Stimulated activated effector memory CD8-positive, alpha-beta T cell treated with anti-CD3 and anti-CD28 coated beads, Interleukin-12 subunit alpha, Interleukin-12 subunit beta, amount 100 ng/mL, for 72 hours (primary cell): ENCODE measurements around the gene CPTP.

Experiments used
- ATAC-seq: fragments of 150-1000 bp; cut with Tn5 transposase; 2 replicates; pipeline ENCODE4 v1.10.0; 2021
- DNase-seq, 2 donors: peaks; one replicate each; pipeline ENCODE4 v3.0.0; 2021 to 2022; ENCODE audit warnings: low spot score in 2 of 2
- H3K27ac Mint-ChIP-seq: one replicate; pipeline ENCODE4 v1.8.0; 2022; ENCODE audit warnings: mild to moderate bottlenecking, mixed read lengths
- H3K36me3 Mint-ChIP-seq: one replicate; pipeline ENCODE4 v1.8.0; 2022; ENCODE audit warnings: mild to moderate bottlenecking, mixed read lengths
- H3K4me1 Mint-ChIP-seq: one replicate; pipeline ENCODE4 v1.8.0; 2022; ENCODE audit warnings: mixed read lengths
- H3K4me3 Mint-ChIP-seq: one replicate; pipeline ENCODE4 v1.8.0; 2022; ENCODE audit warnings: mild to moderate bottlenecking, mixed read lengths
- H3K9me3 Mint-ChIP-seq: one replicate; pipeline ENCODE4 v1.8.0; 2022; ENCODE audit warnings: mixed read lengths

The CPTP gene

GRCh38 chr1:1319646-1319941 lies 5.0 kb upstream of the CPTP start:
- Mint-ChIP-seq H3K4me3 (no peak overlapping the region), H3K36me3 (peaks cover 63% of the 10 kb centered on the region), H3K4me1 (peaks cover 27% of the 10 kb centered on the region), H3K27ac (peak overlapping the region; percentile 78), H3K9me3 (no peaks in the 10 kb centered on the region)
- ATAC-seq (no peak), DNase-seq (no peak)

GRCh38 chr1:1320666-1321448 lies 3.7 kb upstream of the CPTP start:
- no peak for ATAC-seq

GRCh38 chr1:1321477-1321876 lies 3.1 kb upstream of the CPTP start:
- ATAC-seq (no peak), DNase-seq (no peak)
- Mint-ChIP-seq H3K4me3 (no peak overlapping the region), H3K9me3 (no peaks in the 10 kb centered on the region), H3K36me3 (peaks cover 46% of the 10 kb centered on the region), H3K27ac (no peak overlapping the region), H3K4me1 (peaks cover 33% of the 10 kb centered on the region)

More at GRCh38 chr1:1320666-1321448, 3.7 kb upstream of the CPTP start:
- H3K4me3 Mint-ChIP-seq, result no peak overlapping the region
- H3K4me1 Mint-ChIP-seq, result peaks cover 27% of the 10 kb centered on the region
- no peak overlapping the region for H3K27ac Mint-ChIP-seq
- peaks cover 52% of the 10 kb centered on the region for H3K36me3 Mint-ChIP-seq
- no peak for DNase-seq
- no peaks in the 10 kb centered on the region for H3K9me3 Mint-ChIP-seq

- Mint-ChIP-seq H3K4me1 (peaks cover 33% of the 10 kb centered on the region), H3K27ac (peak overlapping the region; percentile 82)
- no peak for DNase-seq
These were observed 2.2 kb upstream of the CPTP start for GRCh38 chr1:1322418-1322817.

GRCh38 chr1:1322952-1323351 lies 1.6 kb upstream of the CPTP start:
- no peak for DNase-seq
- Mint-ChIP-seq H3K9me3 (no peaks in the 10 kb centered on the region), H3K4me1 (peaks cover 33% of the 10 kb centered on the region), H3K4me3 (peak overlapping the region; percentile 83), H3K36me3 (peaks cover 31% of the 10 kb centered on the region), H3K27ac (no peak overlapping the region)
- ATAC-seq, result no peak

More at GRCh38 chr1:1322418-1322817, 2.2 kb upstream of the CPTP start:
- Mint-ChIP-seq H3K4me3 (peak overlapping the region; percentile 83), H3K9me3 (no peaks in the 10 kb centered on the region), H3K36me3 (peaks cover 37% of the 10 kb centered on the region)
- ATAC-seq, result no peak

- DNase-seq (no peak), ATAC-seq (peak; percentile 50)
- Mint-ChIP-seq H3K9me3 (no peaks in the 10 kb centered on the region), H3K4me1 (peaks cover 33% of the 10 kb centered on the region), H3K36me3 (peaks cover 20% of the 10 kb centered on the region), H3K27ac (peak overlapping the region; percentile 91), H3K4me3 (peak overlapping the region; percentile 83)
These were observed 498 bp upstream of the CPTP start for GRCh38 chr1:1324084-1324523.

GRCh38 chr1:1325288-1326074 lies 879 bp downstream of the CPTP start:
- Mint-ChIP-seq H3K4me3 (peak overlapping the region; percentile 83), H3K36me3 (peaks cover 7% of the 10 kb centered on the region)
- no peak for ATAC-seq

GRCh38 chr1:1326075-1326605 lies 1.5 kb downstream of the CPTP start:
- H3K9me3 Mint-ChIP-seq, result no peaks in the 10 kb centered on the region

More at GRCh38 chr1:1325288-1326074, 879 bp downstream of the CPTP start:
- DNase-seq, result no peak
- Mint-ChIP-seq H3K4me1 (peaks cover 39% of the 10 kb centered on the region), H3K9me3 (no peaks in the 10 kb centered on the region), H3K27ac (peak overlapping the region; percentile 91)

GRCh38 chr1:1327291-1327690 lies 2.7 kb downstream of the CPTP start:
- H3K9me3 Mint-ChIP-seq, result no peaks in the 10 kb centered on the region
- H3K4me1 Mint-ChIP-seq, result peaks cover 34% of the 10 kb centered on the region
- H3K4me3 Mint-ChIP-seq, result no peak overlapping the region
- no peak for ATAC-seq
- no peak overlapping the region for H3K27ac Mint-ChIP-seq
- DNase-seq, result no peak
- peaks cover 6% of the 10 kb centered on the region for H3K36me3 Mint-ChIP-seq

More at GRCh38 chr1:1326075-1326605, 1.5 kb downstream of the CPTP start:
- Mint-ChIP-seq H3K4me1 (peaks cover 39% of the 10 kb centered on the region), H3K27ac (peak overlapping the region; percentile 91), H3K4me3 (peak overlapping the region; percentile 83), H3K36me3 (peaks cover 6% of the 10 kb centered on the region)
- ATAC-seq, result no peak
- DNase-seq, result no peak

- no peak overlapping the region for H3K4me3 Mint-ChIP-seq
- no peak for ATAC-seq
- peaks cover 24% of the 10 kb centered on the region for H3K4me1 Mint-ChIP-seq
These were observed 3.7 kb downstream of the CPTP start for GRCh38 chr1:1328254-1328653.

GRCh38 chr1:1329304-1330210 lies 5.0 kb downstream of the CPTP start:
- H3K27ac Mint-ChIP-seq, result no peak overlapping the region
- peaks cover 18% of the 10 kb centered on the region for H3K4me1 Mint-ChIP-seq
- DNase-seq, result no peak
- no peak for ATAC-seq
- H3K9me3 Mint-ChIP-seq, result no peaks in the 10 kb centered on the region
- peaks cover 2% of the 10 kb centered on the region for H3K36me3 Mint-ChIP-seq
- no peak overlapping the region for H3K4me3 Mint-ChIP-seq

More at GRCh38 chr1:1328254-1328653, 3.7 kb downstream of the CPTP start:
- peaks cover 6% of the 10 kb centered on the region for H3K36me3 Mint-ChIP-seq
- H3K9me3 Mint-ChIP-seq, result no peaks in the 10 kb centered on the region
- DNase-seq, result no peak
- H3K27ac Mint-ChIP-seq, result no peak overlapping the region

- no peak overlapping the region for H3K27ac Mint-ChIP-seq
- no peaks in the 10 kb centered on the region for H3K9me3 Mint-ChIP-seq
- ATAC-seq (no peak), DNase-seq (no peak)
- H3K36me3 Mint-ChIP-seq, result no peaks in the 10 kb centered on the region
- no peak overlapping the region for H3K4me3 Mint-ChIP-seq
- H3K4me1 Mint-ChIP-seq, result peaks cover 15% of the 10 kb centered on the region
These were observed 5.9 kb downstream of the CPTP start for GRCh38 chr1:1330366-1331067.

- Mint-ChIP-seq H3K9me3 (no peaks in the 10 kb centered on the region), H3K27ac (no peak within 1 kb of the TSS), H3K36me3 (no peaks in the 10 kb centered on the region), H3K4me1 (peaks cover 7% of the 10 kb centered on the region), H3K4me3 (no peak within 1 kb of the TSS)
- ATAC-seq (no peak), DNase-seq (no peak)
These were observed 6.7 kb downstream of the CPTP start, which contains the start of gene TAS1R3 for GRCh38 chr1:1331068-1331965. TSS of gene TAS1R3 (plus strand) at chr1:1331280. CDS start at chr1:1331346, 66 bp downstream.
